Karpas-422 (cell line): ENCODE measurements around the gene TTC9B. TPM values are rescaled to one million over a fixed set of nuclear protein-coding genes. Genes with fewer than 3 reads are reported as not detected.
"Not testable (repeated sequence)": the region's sequence is repeated elsewhere in the genome, so short reads cannot be mapped to it uniquely, and the experiment has no call there.

Experiments
- DNase-seq: peaks from one replicate; pipeline ENCODE4 v3.0.0-alpha.2; 2015
- H2AFZ ChIP-seq: fragments of 200-600 bp; sonication (generic); 2 replicates; pipeline ENCODE4 v1.6.1; 2014; ENCODE audit warnings: antibody characterized with exemption, low read length, mixed read lengths
- H3K27ac ChIP-seq: fragments of 200-600 bp; sonication (generic); 2 replicates; pipeline ENCODE4 v1.5.1; 2014; ENCODE audit warnings: mild to moderate bottlenecking, low read length, moderate library complexity
- H3K27me3 ChIP-seq: fragments of 200-600 bp; sonication (generic); 2 replicates; pipeline ENCODE4 v1.6.1; 2014; ENCODE audit warnings: low read length, mixed read lengths
- H3K36me3 ChIP-seq: fragments of 200-600 bp; sonication (generic); 2 replicates; pipeline ENCODE4 v1.6.1; 2014; ENCODE audit warnings: low read length, mixed read lengths; ENCODE audit not compliant: insufficient read depth
- H3K4me1 ChIP-seq: fragments of 200-600 bp; sonication (generic); 2 replicates; pipeline ENCODE4 v1.6.1; 2014; ENCODE audit warnings: mild to moderate bottlenecking, low read length, mixed read lengths
- H3K4me2 ChIP-seq: fragments of 200-600 bp; sonication (generic); 2 replicates; pipeline ENCODE4 v1.6.1; 2014; ENCODE audit warnings: low read length, low read depth, mild to moderate bottlenecking; ENCODE audit not compliant: poor library complexity, severe bottlenecking
- H3K4me3 ChIP-seq: fragments of 200-600 bp; sonication (generic); 2 replicates; pipeline ENCODE4 v1.5.1; 2014; ENCODE audit warnings: mild to moderate bottlenecking, antibody characterized with exemption, low read length, mixed read lengths
- H3K79me2 ChIP-seq: fragments of 200-600 bp; sonication (generic); 2 replicates; pipeline ENCODE4 v1.6.1; 2014; ENCODE audit warnings: mild to moderate bottlenecking, low read length, mixed read lengths
- H3K9ac ChIP-seq: fragments of 200-600 bp; sonication (generic); 2 replicates; pipeline ENCODE4 v1.6.0; 2014; ENCODE audit warnings: low read length
- H3K9me2 ChIP-seq: fragments of 200-600 bp; sonication (generic), shearing (Covaris generic); replicated peaks from 2 replicates; pipeline ENCODE4 v1.6.0; 2014; ENCODE audit warnings: mild to moderate bottlenecking, low read length, moderate library complexity; ENCODE audit not compliant: insufficient read depth
- H3K9me3 ChIP-seq: fragments of 300-700, 200-600 bp; sonication (generic); 2 replicates; pipeline ENCODE4 v1.6.1; 2014; ENCODE audit warnings: low read length, mixed read lengths
- H4K20me1 ChIP-seq: fragments of 200-600 bp; sonication (generic); 2 replicates; pipeline ENCODE4 v1.6.1; 2014; ENCODE audit warnings: mild to moderate bottlenecking, antibody characterized with exemption, low read length, low read depth; ENCODE audit not compliant: insufficient read depth
- total RNA-seq: library from RNA; depleted of rRNA; stranded (reverse); fragments of >200 nt; shearing (Covaris generic); gene quantifications from 2 replicates; pipeline ENCODE4 v1.2.3, GENCODE V29; 2014; ENCODE audit warnings: low replicate concordance

TTC9B gene
- total RNA-seq, 1 experiment from 2014 or later = not detected

DNA sequence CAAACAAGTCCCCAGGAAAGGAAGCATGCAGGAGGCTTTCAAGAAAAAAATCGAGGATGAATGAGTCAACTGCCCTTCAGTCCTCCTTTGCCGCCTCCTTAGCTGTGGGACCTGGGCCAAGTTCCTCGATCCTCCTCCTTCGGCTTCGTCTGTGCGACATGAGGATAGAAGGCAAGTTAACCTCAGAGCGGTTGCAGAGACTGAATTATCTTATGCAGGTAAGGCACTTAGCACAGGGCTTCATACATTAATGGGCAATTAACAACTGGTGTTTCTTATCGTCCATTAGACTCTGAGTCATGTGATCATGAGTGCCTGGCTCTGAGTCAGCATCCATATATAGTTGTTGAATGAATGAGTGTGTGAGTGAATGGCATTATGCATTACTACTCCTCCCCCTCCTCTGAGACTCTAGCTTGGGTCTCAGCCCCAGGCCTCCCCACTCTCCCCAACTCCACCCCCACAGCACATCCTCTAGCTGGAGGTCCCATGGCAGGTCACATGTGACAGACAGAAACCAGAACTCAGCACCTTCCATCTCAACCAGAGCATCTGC lies 1.6 kb upstream of the TTC9B start:
- no peak overlapping the region for H3K27ac ChIP-seq
- H3K9me3 ChIP-seq = no peaks in the 10 kb centered on the region
- no peaks in the 10 kb centered on the region for H3K36me3 ChIP-seq
- no peaks in the 10 kb centered on the region for H3K27me3 ChIP-seq
- no peaks in the 10 kb centered on the region for H4K20me1 ChIP-seq
- H3K4me2 ChIP-seq = no peak overlapping the region
- H2AFZ ChIP-seq = no peak overlapping the region
- H3K79me2 ChIP-seq = no peaks in the 10 kb centered on the region
- H3K9ac ChIP-seq = no peak overlapping the region
- no peaks in the 10 kb centered on the region for H3K4me1 ChIP-seq
- DNase-seq = no peak
- H3K9me2 ChIP-seq = no peaks in the 10 kb centered on the region
- H3K4me3 ChIP-seq = no peak overlapping the region

DNA sequence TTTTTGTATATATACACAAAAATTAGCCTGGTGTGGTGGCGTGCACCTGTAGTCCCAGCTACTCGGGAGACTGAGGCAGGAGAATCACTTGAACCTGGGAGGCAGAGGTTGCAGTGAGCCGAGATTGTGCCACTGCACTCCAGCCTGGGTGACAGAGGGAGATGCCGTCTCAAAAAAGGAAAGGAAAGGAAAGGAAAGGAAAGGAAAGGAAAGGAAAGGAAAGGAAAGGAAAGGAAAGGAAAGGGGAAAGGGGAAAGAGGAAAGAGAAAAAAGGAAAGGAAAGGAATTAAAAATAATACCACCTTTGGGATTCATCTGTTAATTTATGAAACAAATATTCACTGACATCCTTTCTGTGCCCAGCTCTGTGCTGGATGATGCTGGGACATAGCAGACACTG lies 845 bp upstream of the TTC9B start:
- H3K9ac ChIP-seq, H4K20me1 ChIP-seq, H3K9me3 ChIP-seq, H3K79me2 ChIP-seq, DNase-seq, H3K4me2 ChIP-seq, H3K9me2 ChIP-seq, H3K4me3 ChIP-seq, H3K4me1 ChIP-seq, H2AFZ ChIP-seq, H3K36me3 ChIP-seq, H3K27ac ChIP-seq, H3K27me3 ChIP-seq: not testable (repeated sequence)

- Histone ChIP-seq H3K4me2 (no peak overlapping the region), H3K27me3 (no peaks in the 10 kb centered on the region)
- DNase-seq = no peak
Observed at GRCh38 chr19:40217027-40217810, 965 bp downstream of the TTC9B start.

GRCh38 chr19:40216777-40217026 lies 1.5 kb downstream of the TTC9B start:
- Histone ChIP-seq H3K9me2 (no peaks in the 10 kb centered on the region), H3K79me2 (no peaks in the 10 kb centered on the region), H2AFZ (no peak overlapping the region), H3K27me3 (no peaks in the 10 kb centered on the region), H3K4me3 (no peak overlapping the region), H4K20me1 (no peaks in the 10 kb centered on the region), H3K36me3 (no peaks in the 10 kb centered on the region), H3K4me1 (no peaks in the 10 kb centered on the region), H3K27ac (no peak overlapping the region), H3K9ac (no peak overlapping the region), H3K4me2 (no peak overlapping the region), H3K9me3 (no peaks in the 10 kb centered on the region)
- no peak for DNase-seq

More at GRCh38 chr19:40217027-40217810, 965 bp downstream of the TTC9B start:
- Histone ChIP-seq H3K9me3 (no peaks in the 10 kb centered on the region), H3K36me3 (no peaks in the 10 kb centered on the region), H4K20me1 (no peaks in the 10 kb centered on the region), H3K9me2 (no peaks in the 10 kb centered on the region), H2AFZ (no peak overlapping the region), H3K9ac (no peak overlapping the region), H3K4me1 (no peaks in the 10 kb centered on the region), H3K27ac (no peak overlapping the region), H3K4me3 (no peak overlapping the region), H3K79me2 (no peaks in the 10 kb centered on the region)

DNA sequence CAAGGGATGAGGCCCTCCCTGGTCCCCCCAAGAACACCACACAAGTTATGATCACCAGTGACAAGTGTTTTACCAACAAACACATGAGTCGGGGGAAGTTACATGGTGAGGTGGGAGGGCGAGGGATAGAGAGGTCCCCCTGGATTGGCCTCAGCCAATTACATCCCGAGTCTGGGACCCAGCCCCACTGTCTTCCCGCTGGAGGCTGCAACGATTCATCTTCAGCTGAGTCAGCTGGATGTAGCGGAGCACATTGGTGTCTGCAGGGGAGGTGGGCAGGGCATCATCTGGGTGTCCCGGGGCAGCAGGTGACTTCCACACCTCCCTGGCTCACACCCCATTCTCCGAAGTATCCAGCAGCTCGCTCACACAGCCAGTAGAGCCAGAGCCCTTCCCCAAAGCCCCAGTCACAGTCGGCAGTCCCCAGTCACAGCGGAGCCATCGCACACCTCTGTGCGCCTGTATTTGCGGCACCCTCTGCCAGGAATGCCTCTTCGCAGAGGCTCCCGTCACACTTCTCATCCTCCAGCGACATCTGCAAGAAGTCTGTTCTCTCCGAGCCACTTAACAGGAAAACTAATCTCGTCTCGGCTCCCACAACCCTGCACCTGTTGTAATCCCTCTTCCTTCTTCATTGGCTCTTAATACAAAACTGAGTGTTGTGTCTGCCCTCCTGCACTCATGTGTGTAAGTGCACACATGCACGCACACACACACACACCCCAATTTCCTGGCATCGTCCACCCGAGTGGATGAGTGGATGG lies 2.0 kb downstream of the TTC9B start:
- Histone ChIP-seq H3K4me1 (no peaks in the 10 kb centered on the region), H3K4me3 (no peak overlapping the region), H3K36me3 (no peaks in the 10 kb centered on the region), H3K79me2 (no peaks in the 10 kb centered on the region), H3K4me2 (no peak overlapping the region), H4K20me1 (no peaks in the 10 kb centered on the region), H3K27ac (no peak overlapping the region), H3K9ac (no peak overlapping the region), H3K9me2 (no peaks in the 10 kb centered on the region), H3K9me3 (no peaks in the 10 kb centered on the region), H3K27me3 (no peaks in the 10 kb centered on the region), H2AFZ (no peak overlapping the region)
- DNase-seq = no peak

- no peaks in the 10 kb centered on the region for H3K36me3 ChIP-seq
- H3K4me2 ChIP-seq = no peak overlapping the region
- no peak overlapping the region for H2AFZ ChIP-seq
- H3K27ac ChIP-seq = no peak overlapping the region
- H3K9me2 ChIP-seq = no peaks in the 10 kb centered on the region
- H3K4me1 ChIP-seq = no peaks in the 10 kb centered on the region
- H3K9ac ChIP-seq = no peak overlapping the region
- H3K27me3 ChIP-seq = no peaks in the 10 kb centered on the region
- H3K4me3 ChIP-seq = no peak overlapping the region
- H4K20me1 ChIP-seq = no peaks in the 10 kb centered on the region
- H3K79me2 ChIP-seq = no peaks in the 10 kb centered on the region
- no peaks in the 10 kb centered on the region for H3K9me3 ChIP-seq
- DNase-seq = no peak
Observed at GRCh38 chr19:40214936-40215335, 3.2 kb downstream of the TTC9B start.

GRCh38 chr19:40213882-40214570 lies 4.2 kb downstream of the TTC9B start:
- Histone ChIP-seq H3K27me3 (no peaks in the 10 kb centered on the region), H3K36me3 (no peaks in the 10 kb centered on the region), H2AFZ (no peak overlapping the region), H3K9me2 (no peaks in the 10 kb centered on the region), H3K4me2 (no peak overlapping the region), H3K4me1 (no peaks in the 10 kb centered on the region), H3K27ac (no peak overlapping the region), H3K4me3 (no peak overlapping the region), H3K9me3 (no peaks in the 10 kb centered on the region), H3K9ac (no peak overlapping the region), H4K20me1 (no peaks in the 10 kb centered on the region), H3K79me2 (no peaks in the 10 kb centered on the region)
- no peak for DNase-seq

- Histone ChIP-seq H3K4me2 (no peak overlapping the region), H3K79me2 (no peaks in the 10 kb centered on the region), H3K27ac (no peak overlapping the region), H2AFZ (no peak overlapping the region), H4K20me1 (no peaks in the 10 kb centered on the region), H3K4me1 (no peaks in the 10 kb centered on the region), H3K36me3 (no peaks in the 10 kb centered on the region), H3K27me3 (no peaks in the 10 kb centered on the region), H3K9ac (no peak overlapping the region), H3K4me3 (no peak overlapping the region), H3K9me2 (no peaks in the 10 kb centered on the region), H3K9me3 (no peaks in the 10 kb centered on the region)
- no peak for DNase-seq
Observed at GRCh38 chr19:40213251-40213829, 4.8 kb downstream of the TTC9B start.
